ENCODE results near the gene CPM.
A peak's percentile ranks its signal among the peaks of the same experiment; 100 is the strongest.

The CPM gene

DNA sequence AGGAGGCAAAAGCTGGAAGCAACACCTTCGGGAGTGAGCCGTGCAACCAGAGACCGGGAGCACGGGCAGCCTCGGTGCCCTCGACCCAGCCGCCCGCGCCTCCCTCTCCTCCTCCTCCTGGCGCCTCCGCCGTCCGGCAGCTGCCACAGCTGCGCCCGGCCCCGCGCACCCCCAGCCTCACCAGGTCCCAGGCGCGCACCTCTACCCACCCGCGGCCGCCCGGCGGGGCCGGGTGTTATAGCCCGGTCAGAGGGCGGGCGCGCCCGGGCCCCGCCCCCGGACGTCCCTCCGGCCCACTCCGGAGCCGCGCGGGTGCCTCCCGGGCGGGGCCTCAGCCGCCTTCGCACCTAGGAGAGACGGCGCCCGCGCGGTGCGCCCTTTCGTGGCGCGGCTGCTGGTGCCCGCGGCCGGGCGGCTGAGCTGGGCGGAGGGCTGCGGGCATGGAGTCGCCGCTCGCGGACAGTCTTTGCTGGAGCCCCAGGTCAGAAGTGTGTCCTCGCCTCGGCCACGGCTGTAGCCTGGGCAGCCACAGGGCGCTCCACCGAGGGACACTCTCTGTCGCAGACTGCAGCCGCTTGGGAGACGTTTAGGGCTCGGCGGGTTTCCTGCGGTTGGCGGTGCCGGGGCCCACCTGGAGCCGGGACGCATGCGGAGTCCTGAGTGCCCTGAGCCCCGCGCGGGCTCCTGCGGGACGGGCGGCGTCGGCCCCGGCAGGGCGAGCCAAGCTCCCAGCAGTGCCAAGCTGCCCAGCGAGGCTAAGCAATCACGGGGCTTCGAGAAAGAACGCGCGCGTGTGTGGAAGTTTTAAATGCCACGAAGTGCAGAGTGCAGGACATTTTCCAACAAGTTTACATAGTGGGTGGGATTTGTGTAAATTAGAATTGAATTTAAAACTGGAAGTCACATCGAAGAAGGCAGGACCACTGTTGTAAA is at the start of gene CPM:
Gene CPM (minus strand): TSS at position 211 of the 933 bp plus-strand sequence. CDS start 334 bp downstream, outside the sequence.
- DNase-seq: peak; percentile 77

DNA sequence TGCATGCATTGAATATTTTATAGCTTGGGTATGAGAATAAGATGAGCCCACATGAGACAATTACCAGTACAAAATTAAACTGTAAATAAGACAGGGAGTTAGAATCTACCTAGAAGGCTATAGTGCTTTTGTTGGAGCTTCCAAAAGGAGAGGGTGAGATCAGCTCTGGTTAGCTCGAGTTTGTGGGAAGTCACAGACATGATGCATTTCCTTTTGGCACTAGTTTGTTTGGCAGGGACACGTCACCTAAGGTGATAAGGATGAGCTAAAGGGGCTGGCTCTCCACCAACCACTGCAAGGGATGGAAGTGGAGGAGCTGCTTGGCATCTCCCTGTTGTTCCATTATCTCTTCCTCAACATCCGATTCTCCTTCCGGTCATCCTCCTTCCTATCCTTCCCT is 48.5 kb upstream of the CPM start:
- no peak for DNase-seq

DNA sequence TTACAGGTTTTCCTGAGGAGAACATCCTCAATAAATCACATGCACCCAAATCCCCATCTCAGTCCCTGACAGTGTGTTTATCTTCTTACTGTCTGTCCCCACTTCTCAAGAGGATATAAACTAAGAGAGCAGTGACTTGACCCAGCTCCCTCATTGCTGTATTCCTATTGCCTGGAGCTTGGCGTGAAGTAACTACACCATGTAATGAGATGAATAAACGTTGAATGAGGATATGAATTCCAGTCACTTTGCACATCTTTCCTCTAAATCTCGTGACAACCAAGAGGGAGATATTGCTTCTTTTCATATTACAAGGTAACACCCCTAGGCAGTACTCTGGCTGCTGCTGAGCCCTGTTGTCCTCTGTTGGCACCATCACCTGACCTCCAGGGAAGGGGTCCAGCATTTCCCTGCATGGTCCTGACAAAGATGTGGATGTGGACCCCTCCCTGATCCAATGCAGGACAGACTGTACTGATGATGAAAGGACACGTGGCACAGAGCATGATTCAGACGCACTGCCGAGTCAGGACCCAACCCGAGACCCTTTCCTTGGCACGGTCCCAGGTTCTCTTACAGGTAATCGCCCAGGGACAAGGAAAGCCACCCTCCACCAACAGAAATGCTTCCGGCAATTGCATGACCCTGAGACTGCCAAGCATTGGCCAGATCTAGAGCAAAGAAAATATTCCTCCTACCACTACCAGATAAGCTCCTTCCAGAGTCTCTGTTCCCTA is 47.7 kb upstream of the CPM start:
- no peak for DNase-seq

DNA sequence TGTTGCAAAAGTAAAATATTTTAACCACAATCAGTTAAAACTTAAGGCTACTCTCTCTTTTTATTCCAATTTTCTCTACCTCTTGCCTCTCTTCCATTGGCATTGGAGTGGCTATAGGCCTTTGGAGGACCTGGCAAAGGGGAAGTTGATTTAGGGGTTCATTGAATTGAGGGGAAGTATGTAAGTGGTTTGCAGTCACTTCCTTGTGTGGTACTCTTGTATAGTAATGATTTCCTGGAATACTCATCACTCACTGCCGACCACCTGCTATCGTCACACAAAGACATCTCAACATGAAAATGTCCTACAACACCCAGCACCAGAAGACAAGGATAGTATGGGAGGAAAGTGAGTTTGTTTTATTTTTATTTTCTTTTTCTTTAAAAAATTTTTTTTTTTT is 45.7 kb upstream of the CPM start:
- no peak for DNase-seq

GRCh38 chr12:68977909-68978610 is 45.1 kb upstream of the CPM start:
- no peak for DNase-seq

- DNase-seq: no peak
Measured at GRCh38 chr12:68977335-68977734, 44.4 kb upstream of the CPM start.

- DNase-seq: no peak
Measured at GRCh38 chr12:68976395-68976841, 43.4 kb upstream of the CPM start.

- no peak for DNase-seq
Measured at GRCh38 chr12:68975811-68976210, 42.8 kb upstream of the CPM start.

DNA sequence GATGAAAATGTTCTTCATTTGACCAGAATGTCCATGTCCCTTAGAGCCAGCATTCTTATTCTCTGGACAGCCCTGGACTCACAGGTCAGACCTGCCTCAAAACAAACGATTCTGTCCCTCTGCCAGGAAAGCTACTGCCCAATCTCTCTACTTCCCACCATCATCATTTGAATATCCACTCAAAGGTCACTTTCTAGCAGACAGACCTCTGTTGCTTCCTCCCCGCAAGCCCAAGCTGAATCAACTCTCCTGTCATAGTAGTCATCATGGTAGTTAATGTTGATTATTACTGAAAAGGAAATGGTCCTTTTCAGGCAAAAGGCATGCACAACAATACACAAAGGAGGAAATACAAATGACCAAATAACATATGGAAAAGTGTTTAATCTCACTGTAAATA is 39.6 kb upstream of the CPM start:
- no peak for DNase-seq

DNA sequence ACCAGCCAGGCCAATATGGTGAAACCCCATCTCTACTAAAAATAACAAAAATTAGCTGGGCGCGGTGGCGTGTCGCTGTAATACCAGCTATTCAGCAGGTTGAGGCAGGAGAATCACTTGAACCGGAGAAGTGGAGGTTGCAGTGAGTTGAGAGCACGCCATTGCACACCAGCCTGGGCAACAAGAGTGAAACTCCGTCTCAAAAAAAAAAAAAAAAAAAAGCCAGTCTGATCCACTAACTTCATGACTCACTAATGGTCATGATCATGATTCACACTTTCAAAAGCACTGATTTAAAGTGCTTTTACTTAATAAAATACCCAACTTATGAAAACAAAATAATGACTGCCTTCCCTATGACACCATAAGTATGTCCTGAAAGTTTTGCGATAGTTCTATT is 38.4 kb upstream of the CPM start:
- no peak for DNase-seq

DNA sequence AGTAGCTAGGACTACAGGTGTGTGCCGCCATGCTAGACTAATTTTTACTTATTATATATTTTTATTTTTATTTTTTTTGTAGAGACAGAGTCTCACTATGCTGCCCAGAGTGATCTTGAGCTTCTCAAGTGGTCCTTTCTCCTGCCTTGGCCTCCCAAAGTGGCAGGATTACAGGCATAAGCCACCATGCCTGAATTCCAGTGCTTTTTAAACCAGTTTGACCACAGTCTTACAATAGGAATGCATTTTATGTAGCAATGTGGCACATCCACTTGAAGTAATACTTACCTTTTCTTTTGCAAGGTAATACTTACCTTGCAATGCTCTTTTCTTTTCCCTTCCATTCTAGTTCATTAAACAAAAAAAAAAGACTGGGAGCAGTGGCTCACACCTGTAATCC is 38.0 kb upstream of the CPM start:
- DNase-seq: no peak

- no peak for DNase-seq
Measured at GRCh38 chr12:68970306-68970705, 37.3 kb upstream of the CPM start.

DNA sequence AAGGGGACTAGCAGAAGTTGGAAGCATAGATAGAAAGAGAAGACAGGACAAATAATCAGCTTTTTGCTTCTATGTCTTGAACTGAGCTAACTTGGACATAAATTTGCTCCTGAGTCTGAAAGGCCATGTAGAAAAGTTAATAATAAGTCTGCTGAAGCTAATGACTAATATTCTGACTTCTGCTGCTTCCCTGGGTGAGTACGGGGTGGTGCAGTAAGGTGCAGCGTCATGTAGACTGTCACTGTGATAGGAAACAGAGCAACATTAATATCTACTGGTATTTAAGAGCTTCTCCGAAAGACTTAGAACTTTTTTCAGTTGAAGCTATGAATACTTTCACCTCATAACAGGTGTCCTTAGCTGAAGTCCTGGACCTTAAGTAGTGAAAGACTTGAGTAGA is 34.1 kb upstream of the CPM start:
- no peak for DNase-seq

DNA sequence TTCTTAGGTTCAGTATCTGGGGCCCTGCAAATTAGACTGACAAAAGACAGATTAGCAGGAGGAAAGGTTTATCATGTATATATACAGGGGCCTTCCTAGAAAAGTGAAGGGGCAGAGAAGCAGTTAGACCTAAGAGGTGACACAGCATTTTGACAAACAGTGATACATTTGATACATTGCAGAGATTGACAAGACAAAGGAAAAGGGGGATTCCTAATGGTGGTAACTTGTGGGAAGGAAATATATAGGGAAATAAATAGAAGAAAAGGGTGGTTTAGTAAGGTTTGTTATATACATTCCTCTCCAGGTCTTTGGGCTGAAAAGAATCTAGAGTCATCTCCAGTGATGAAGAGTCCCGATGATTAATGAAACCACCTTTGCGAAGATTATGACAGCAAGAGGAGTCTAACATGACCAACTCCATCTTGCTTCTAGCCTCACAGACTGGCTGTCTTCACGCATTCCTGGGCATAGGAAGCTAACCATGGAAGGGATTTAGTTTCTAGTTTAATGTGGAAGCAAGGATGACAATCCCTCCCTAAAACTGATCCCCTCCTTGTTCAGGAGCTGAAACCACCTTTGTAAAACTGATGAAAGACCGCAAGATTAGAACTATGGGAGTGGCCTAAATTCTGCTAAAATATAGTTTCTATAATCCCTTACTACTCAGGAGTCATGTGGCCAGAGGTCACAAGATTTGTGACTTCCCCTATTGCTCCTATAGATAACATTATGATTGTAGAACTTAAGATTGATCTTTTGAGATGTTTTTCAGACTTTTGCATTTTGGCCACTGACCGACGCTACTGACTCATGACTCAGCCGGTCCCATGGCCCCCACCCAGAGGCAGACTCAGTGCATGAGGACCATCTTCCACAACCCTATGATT is 31.1 kb upstream of the CPM start:
- DNase-seq: no peak

GRCh38 chr12:68962877-68963855 is 30.2 kb upstream of the CPM start:
- DNase-seq: no peak

GRCh38 chr12:68959891-68960464 is 27.0 kb upstream of the CPM start:
- DNase-seq: no peak

- DNase-seq: no peak
Measured at GRCh38 chr12:68959143-68959858, 26.3 kb upstream of the CPM start.

DNA sequence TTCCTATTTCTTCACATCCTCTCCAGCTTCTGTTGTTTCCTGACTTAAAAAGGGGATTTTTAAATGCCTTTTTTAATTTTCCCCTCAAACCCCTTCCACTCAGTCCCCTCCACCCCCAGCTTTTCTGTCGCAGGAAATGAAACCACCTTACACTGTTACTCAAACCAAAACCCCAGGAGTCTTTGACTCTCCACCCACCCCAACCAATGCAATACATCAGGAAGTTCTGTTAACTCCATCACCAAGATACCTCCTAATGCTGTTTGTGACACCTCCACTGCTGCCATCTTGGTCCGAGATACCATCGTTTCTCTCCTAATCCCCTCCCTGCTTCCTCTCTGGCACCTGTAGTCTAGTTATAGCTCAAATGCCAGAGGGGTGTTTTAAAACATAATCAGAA is 25.4 kb upstream of the CPM start:
- DNase-seq: peak; percentile 49

DNA sequence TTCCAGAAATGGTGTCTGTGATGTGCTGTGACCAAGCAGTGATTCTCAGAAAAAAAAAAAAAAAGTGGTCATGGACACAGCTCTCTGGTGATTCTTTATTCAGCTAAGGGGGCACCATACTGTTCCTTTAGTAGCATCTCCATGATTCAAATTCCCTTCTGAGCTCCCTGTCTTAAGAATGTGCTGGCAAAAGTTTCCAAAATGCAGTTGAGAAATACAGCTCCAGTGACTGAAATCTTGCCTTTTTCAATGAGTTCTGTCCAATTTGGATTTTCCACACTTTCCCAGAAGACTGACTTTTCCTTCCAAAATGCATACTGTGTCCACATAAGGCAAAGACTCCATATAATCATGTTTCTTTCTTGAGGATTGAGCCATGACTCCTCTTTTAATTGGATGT is 24.3 kb upstream of the CPM start:
- no peak for DNase-seq

DNA sequence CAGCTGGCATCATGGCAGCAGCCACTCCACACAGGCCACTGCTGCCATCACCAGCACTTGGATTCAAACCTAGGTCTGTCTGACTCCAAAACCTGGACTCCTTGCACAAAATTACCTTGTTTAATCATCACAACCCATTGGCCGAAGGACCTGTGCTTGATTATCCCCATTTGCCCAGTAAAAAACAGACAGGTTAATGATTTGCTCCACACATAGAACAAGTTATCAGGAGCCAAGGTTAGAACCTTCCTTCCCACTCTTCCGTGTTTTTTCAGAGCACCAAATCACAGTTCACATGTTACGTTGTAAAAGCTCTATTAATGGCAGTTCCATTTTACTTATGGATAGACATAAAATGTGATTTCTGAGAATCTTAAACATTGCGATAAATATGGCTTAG is 23.5 kb upstream of the CPM start:
- no peak for DNase-seq

All from stimulated activated CD8-positive, alpha-beta memory T cell treated with anti-CD3 and anti-CD28 coated beads, Interleukin-4, amount 100 ng/mL, for 48 hours (primary cell).